Lower lobe of right lung (tissue), 2 donors: ENCODE measurements around the gene MEIOB. TPM values are rescaled to one million over a fixed set of nuclear protein-coding genes. Genes with fewer than 3 reads are reported as not detected.

Experiments
- ATAC-seq, 2 donors: fragments of 200-7000 bp; cut with Tn5 transposase; one replicate each; pipeline ENCODE4 v1.9.1; 2020 to 2022; ENCODE audit warnings: mild to moderate bottlenecking in 2 of 2, moderate library complexity in 2 of 2
- DNase-seq: peaks from one replicate; pipeline ENCODE4 v3.0.0-alpha.2; 2020
- H3K27ac ChIP-seq: fragments of 200-600 bp; one replicate; pipeline ENCODE4 v1.8.0; 2022
- H3K27me3 ChIP-seq: fragments of 200-600 bp; one replicate; pipeline ENCODE4 v1.8.0; 2022; ENCODE audit warnings: low read depth
- H3K36me3 ChIP-seq: fragments of 200-600 bp; one replicate; pipeline ENCODE4 v1.8.0; 2022; ENCODE audit warnings: mild to moderate bottlenecking
- H3K4me1 ChIP-seq: fragments of 200-600 bp; one replicate; pipeline ENCODE4 v1.8.0; 2022
- H3K4me3 ChIP-seq: fragments of 200-600 bp; one replicate; pipeline ENCODE4 v1.8.0; 2022; ENCODE audit warnings: mild to moderate bottlenecking
- H3K9me3 ChIP-seq: fragments of 200-600 bp; one replicate; pipeline ENCODE4 v1.8.0; 2022
- intact Hi-C: fragments of 100-400 bp; cut with DNase I; formaldehyde crosslinking; loops from one replicate; pipeline ENCODE4 v1.11.0; 2022
- total RNA-seq: library from RNA; stranded (reverse); fragmentation: NEBNext Ultra II Directional; extraction: Animal tissue kit (Norgen Biotek cat#: 25700); gene quantifications from one replicate; pipeline ENCODE4 v1.2.1, GENCODE V29; 2021
- TF ChIP-seq, protein P1 (sequence below): fragments of 200-600 bp; IDR thresholded peaks from one replicate; pipeline ENCODE4 v1.8.0; 2022; ENCODE audit warnings: antibody characterized with exemption, mild to moderate bottlenecking
- donor health status: DM: no; HTN: yes; CAD: no; lungs with severe emphysema.

The MEIOB gene
- total RNA-seq, 1 donor from 2014 or later, result not detected

GRCh38 chr16:1787322-1788094 is 84.5 kb downstream of the MEIOB start:
- no peaks in the 10 kb centered on the region for H3K9me3 ChIP-seq
- no peak for ATAC-seq
- intact Hi-C loops, result no loop called here
- DNase-seq, result peak; percentile 42
- TF ChIP-seq, protein P1, sequence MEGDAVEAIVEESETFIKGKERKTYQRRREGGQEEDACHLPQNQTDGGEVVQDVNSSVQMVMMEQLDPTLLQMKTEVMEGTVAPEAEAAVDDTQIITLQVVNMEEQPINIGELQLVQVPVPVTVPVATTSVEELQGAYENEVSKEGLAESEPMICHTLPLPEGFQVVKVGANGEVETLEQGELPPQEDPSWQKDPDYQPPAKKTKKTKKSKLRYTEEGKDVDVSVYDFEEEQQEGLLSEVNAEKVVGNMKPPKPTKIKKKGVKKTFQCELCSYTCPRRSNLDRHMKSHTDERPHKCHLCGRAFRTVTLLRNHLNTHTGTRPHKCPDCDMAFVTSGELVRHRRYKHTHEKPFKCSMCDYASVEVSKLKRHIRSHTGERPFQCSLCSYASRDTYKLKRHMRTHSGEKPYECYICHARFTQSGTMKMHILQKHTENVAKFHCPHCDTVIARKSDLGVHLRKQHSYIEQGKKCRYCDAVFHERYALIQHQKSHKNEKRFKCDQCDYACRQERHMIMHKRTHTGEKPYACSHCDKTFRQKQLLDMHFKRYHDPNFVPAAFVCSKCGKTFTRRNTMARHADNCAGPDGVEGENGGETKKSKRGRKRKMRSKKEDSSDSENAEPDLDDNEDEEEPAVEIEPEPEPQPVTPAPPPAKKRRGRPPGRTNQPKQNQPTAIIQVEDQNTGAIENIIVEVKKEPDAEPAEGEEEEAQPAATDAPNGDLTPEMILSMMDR, result no peak
- no peaks in the 10 kb centered on the region for H3K27me3 ChIP-seq
- H3K4me1 ChIP-seq, result peaks cover 23% of the 10 kb centered on the region
- no peak overlapping the region for H3K27ac ChIP-seq
- H3K4me3 ChIP-seq, result no peak overlapping the region
- peaks cover 45% of the 10 kb centered on the region for H3K36me3 ChIP-seq

GRCh38 chr16:1787056-1787321 is 85.0 kb downstream of the MEIOB start:
- ATAC-seq, result no peak
- H3K4me1 ChIP-seq, result peaks cover 23% of the 10 kb centered on the region
- H3K27ac ChIP-seq, result no peak overlapping the region
- no peaks in the 10 kb centered on the region for H3K27me3 ChIP-seq
- no peaks in the 10 kb centered on the region for H3K9me3 ChIP-seq
- peaks cover 45% of the 10 kb centered on the region for H3K36me3 ChIP-seq
- intact Hi-C loops, result no loop called here
- no peak overlapping the region for H3K4me3 ChIP-seq
- TF ChIP-seq, protein P1, result no peak
- no peak for DNase-seq

- no peak overlapping the region for H3K4me3 ChIP-seq
- no peaks in the 10 kb centered on the region for H3K27me3 ChIP-seq
- DNase-seq (no peak), ATAC-seq (no peak)
- peaks cover 45% of the 10 kb centered on the region for H3K36me3 ChIP-seq
- no peak overlapping the region for H3K27ac ChIP-seq
- intact Hi-C loops, result no loop called here
- TF ChIP-seq, protein P1, result no peak
- H3K9me3 ChIP-seq, result no peaks in the 10 kb centered on the region
- peaks cover 25% of the 10 kb centered on the region for H3K4me1 ChIP-seq
These were observed 85.5 kb downstream of the MEIOB start for GRCh38 chr16:1786242-1787055.

DNA sequence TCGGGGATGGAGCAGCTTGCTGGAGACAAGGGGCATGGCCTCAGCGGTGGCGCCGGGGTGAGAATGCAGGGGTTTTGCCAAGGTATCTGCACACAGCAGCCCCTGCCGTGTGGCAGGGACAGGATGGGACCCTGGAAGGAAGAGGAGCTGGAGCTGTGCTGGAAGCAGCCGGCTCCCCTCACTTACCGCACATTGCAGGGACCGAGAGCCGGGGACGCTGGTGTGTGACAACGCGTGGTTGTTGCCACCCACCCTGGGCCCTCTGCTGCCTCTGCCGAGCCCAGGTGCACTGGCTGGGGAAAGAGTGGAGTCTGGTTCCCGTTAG is 86.2 kb downstream of the MEIOB start:
- intact Hi-C loops, result no loop called here
- no peaks in the 10 kb centered on the region for H3K9me3 ChIP-seq
- peaks cover 32% of the 10 kb centered on the region for H3K4me1 ChIP-seq
- H3K4me3 ChIP-seq, result no peak overlapping the region
- H3K36me3 ChIP-seq, result peaks cover 49% of the 10 kb centered on the region
- no peaks in the 10 kb centered on the region for H3K27me3 ChIP-seq
- ATAC-seq (no peak), DNase-seq (no peak)
- no peak overlapping the region for H3K27ac ChIP-seq
- TF ChIP-seq, protein P1, result no peak

DNA sequence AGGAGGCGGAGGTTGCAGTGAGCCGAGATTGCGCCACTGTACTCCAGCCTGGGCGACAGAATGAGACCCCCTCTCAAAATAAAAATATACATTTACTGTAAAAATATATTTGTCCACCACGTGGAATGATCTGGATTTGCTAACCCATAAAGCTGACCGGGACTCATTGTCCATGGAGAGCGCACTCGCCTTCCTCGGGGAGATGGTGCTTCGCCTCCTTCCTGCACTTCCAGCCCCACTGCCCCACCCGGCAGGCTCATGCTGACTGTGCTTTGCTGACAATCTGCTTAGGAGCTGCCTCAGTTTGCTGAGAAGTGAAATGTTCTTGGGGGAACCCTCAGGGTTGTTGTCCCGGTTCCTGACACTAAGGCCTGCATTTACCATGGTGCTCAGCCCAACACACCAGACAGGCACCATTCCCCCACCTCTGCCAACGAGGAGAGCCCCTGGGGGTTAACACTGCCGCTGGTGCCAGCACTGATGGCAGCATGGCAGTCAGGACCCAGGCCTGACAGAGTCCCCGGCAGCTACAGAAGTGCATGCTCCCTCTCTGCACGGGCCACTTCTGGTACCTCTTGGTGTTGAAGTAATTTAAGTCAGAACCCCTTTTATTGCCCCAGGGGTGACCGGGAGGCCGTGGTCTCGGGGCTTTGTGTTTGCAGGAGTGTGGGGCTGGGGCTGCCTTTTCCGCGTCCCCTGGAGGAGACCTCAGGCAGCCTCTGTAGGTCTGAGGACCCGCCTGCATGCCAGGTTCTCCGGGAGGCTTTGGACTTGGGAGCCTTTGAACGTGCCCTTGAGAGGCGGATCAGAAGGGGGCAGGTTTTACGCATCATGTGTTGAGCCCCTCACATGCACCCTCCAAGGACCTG is 86.8 kb downstream of the MEIOB start:
- Histone ChIP-seq H3K4me3 (no peak overlapping the region), H3K36me3 (peaks cover 55% of the 10 kb centered on the region), H3K27ac (no peak overlapping the region), H3K4me1 (peaks cover 38% of the 10 kb centered on the region), H3K27me3 (no peaks in the 10 kb centered on the region), H3K9me3 (no peaks in the 10 kb centered on the region)
- DNase-seq (no peak), ATAC-seq (no peak)
- intact Hi-C loops, result no loop called here
- TF ChIP-seq, protein P1, result no peak
